HL-60 (cell line): ENCODE measurements around the gene SH3PXD2A.

Experiments used
- CTCF ChIP-seq: IDR thresholded peaks from one replicate; pipeline ENCODE4 v1.5.1; 2011; ENCODE audit warnings: low read length, control low read depth, inconsistent platforms; ENCODE audit not compliant: insufficient read depth
- POLR2AphosphoS5 ChIP-seq: IDR thresholded peaks from 2 replicates; pipeline ENCODE4 v1.6.1; 2012; ENCODE audit warnings: low read depth

GRCh38 chr10:103781329-103782061 is 73.9 kb downstream of the SH3PXD2A start:
- peak; percentile 1 for TF ChIP-seq CTCF
- no peak for TF ChIP-seq POLR2AphosphoS5
